CD8-positive, alpha-beta memory T cell (primary cell): ENCODE measurements around the gene DERL3. TPM values are rescaled to one million over a fixed set of nuclear protein-coding genes. Genes with fewer than 3 reads are reported as not detected.
A peak's percentile ranks its signal among the peaks of the same experiment; 100 is the strongest.

Experiments
- CTCF ChIA-PET: fragments of 350-600 bp; sonication (Branson Sonifier 250); formaldehyde crosslinking; loops from one replicate; lab custom pipeline; 2021; ENCODE audit warnings: antibody characterized with exemption; lab: Charles Lee
- POLR2A ChIA-PET: fragments of 350-600 bp; sonication (Branson Sonifier 250); formaldehyde crosslinking; loops from one replicate; lab custom pipeline; 2021; ENCODE audit warnings: antibody characterized with exemption; lab: Charles Lee
- DNase-seq, 5 donors: peaks; one replicate each; pipeline versions ENCODE4 v3.0.0 to v3.0.0-alpha.2; 2020 to 2022; ENCODE audit warnings: mixed read lengths in 1 of 5
- H3K27ac ChIP-seq: one replicate; pipeline ENCODE4 v1.7.0; 2013; ENCODE audit warnings: low read depth, mild to moderate bottlenecking, low read length, moderate library complexity
- H3K27me3 ChIP-seq: 2 replicates; pipeline ENCODE4 v1.7.0; 2013; ENCODE audit warnings: low read length, mild to moderate bottlenecking; ENCODE audit not compliant: insufficient read depth, poor library complexity, severe bottlenecking
- H3K36me3 ChIP-seq: 2 replicates; pipeline ENCODE4 v1.7.0; 2013; ENCODE audit warnings: mild to moderate bottlenecking, low read length, moderate library complexity; ENCODE audit not compliant: insufficient read depth
- H3K4me1 ChIP-seq: 2 replicates; pipeline ENCODE4 v1.7.0; 2013; ENCODE audit warnings: mild to moderate bottlenecking, low read length, moderate library complexity; ENCODE audit not compliant: insufficient read depth
- H3K4me3 ChIP-seq: 2 replicates; pipeline ENCODE4 v1.7.0; 2013; ENCODE audit warnings: mild to moderate bottlenecking, low read length
- H3K9me3 ChIP-seq: 2 replicates; pipeline ENCODE4 v1.7.0; 2013; ENCODE audit warnings: mild to moderate bottlenecking, low read length
- H3K27ac Mint-ChIP-seq, 8 donors: one replicate each; pipeline ENCODE4 v1.8.0; 2020 to 2021; ENCODE audit warnings: mixed read lengths in 8 of 8, mild to moderate bottlenecking in 6 of 8, inconsistent platforms in 3 of 8, moderate library complexity in 3 of 8
- H3K27me3 Mint-ChIP-seq, 2 donors: one replicate each; pipeline ENCODE4 v1.8.0; 2020 to 2021; ENCODE audit warnings: mixed read lengths in 2 of 2, mild to moderate bottlenecking in 1 of 2, moderate library complexity in 1 of 2
- H3K36me3 Mint-ChIP-seq, 3 donors: one replicate each; pipeline ENCODE4 v1.8.0; 2020 to 2021; ENCODE audit warnings: mixed read lengths in 3 of 3, inconsistent platforms in 1 of 3, mild to moderate bottlenecking in 1 of 3
- H3K4me1 Mint-ChIP-seq, 3 donors: one replicate each; pipeline ENCODE4 v1.8.0; 2020 to 2021; ENCODE audit warnings: mixed read lengths in 3 of 3, inconsistent platforms in 1 of 3, mild to moderate bottlenecking in 1 of 3
- H3K4me3 Mint-ChIP-seq, 7 donors: one replicate each; pipeline ENCODE4 v1.8.0; 2020 to 2021; ENCODE audit warnings: mixed read lengths in 7 of 7, mild to moderate bottlenecking in 6 of 7, moderate library complexity in 4 of 7, inconsistent platforms in 2 of 7
- H3K9me3 Mint-ChIP-seq, 5 donors: one replicate each; pipeline ENCODE4 v1.8.0; 2020 to 2022; ENCODE audit warnings: mixed read lengths in 5 of 5, mild to moderate bottlenecking in 3 of 5, moderate library complexity in 2 of 5, inconsistent platforms in 1 of 5
- polyA plus RNA-seq: library from polyadenylated mRNA; unstranded; fragments of 300-500 nt; fragmentation: Illumina TruSeq; gene quantifications from one replicate; pipeline ENCODE4 v1.2.3, GENCODE V29; 2021
- total RNA-seq, 2 experiments: library from RNA; stranded (reverse); gene quantifications; one replicate each; pipeline ENCODE4 v1.2.3, GENCODE V29; 2021

DERL3 gene
- total and polyA plus RNA-seq, 3 experiments from 2014 or later: 0.28 to 5.8 (median 5.4) TPM

DNA sequence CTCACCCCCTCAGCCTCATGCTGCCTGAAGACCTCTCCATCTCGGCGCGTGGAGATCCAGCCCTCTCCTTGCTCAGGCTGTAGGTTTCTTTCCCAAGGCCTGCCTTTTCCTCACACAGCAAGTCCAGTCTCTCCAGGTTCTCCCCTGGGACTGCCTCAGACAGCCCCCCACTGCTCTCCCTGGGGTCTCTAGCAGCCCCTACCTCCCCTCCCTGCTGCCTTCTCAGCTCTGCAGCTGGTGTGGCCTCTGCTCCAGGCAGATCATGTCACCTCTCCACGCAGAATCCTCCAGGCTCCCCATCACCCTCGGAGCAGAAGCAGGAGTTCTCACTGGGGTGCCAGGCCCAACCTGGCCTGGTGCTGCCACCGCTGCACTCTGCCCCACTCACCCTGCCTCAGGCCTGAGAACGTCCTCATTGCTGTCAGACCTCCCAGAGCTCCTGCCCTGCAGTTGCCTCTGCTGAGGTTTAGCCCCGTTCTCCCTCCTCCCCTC, 36.9 kb downstream of the DERL3 start:
- Mint-ChIP-seq H3K4me3 (no peak overlapping the region), H3K36me3 (peaks cover 0 to 76% (median 19%) of the 10 kb centered on the region in 3 donors), H3K4me1 (no peaks in the 10 kb centered on the region), H3K27me3 (no peaks in the 10 kb centered on the region), H3K27ac (peak overlapping the region in 1 of 8 donors; percentile 50), H3K9me3 (no peaks in the 10 kb centered on the region)
- Histone ChIP-seq H3K36me3 (peaks cover 51% of the 10 kb centered on the region), H3K27ac (no peak overlapping the region), H3K4me1 (no peaks in the 10 kb centered on the region), H3K4me3 (no peak overlapping the region), H3K27me3 (no peaks in the 10 kb centered on the region), H3K9me3 (no peaks in the 10 kb centered on the region)
- ChIA-PET CTCF (no interaction called here), POLR2A (no interaction called here)
- no peak for DNase-seq

- Histone ChIP-seq H3K27ac (no peak overlapping the region), H3K9me3 (no peaks in the 10 kb centered on the region), H3K4me1 (no peaks in the 10 kb centered on the region), H3K27me3 (no peaks in the 10 kb centered on the region), H3K36me3 (peaks cover 53% of the 10 kb centered on the region), H3K4me3 (no peak overlapping the region)
- POLR2A ChIA-PET: no interaction called here
- Mint-ChIP-seq H3K4me3 (no peak overlapping the region), H3K36me3 (peaks cover 0 to 77% (median 22%) of the 10 kb centered on the region in 3 donors), H3K27me3 (no peaks in the 10 kb centered on the region), H3K4me1 (no peaks in the 10 kb centered on the region), H3K9me3 (no peaks in the 10 kb centered on the region), H3K27ac (no peak overlapping the region)
- CTCF ChIA-PET: no interaction called here
- no peak for DNase-seq
Observed at GRCh38 chr22:23801238-23801821, 37.5 kb downstream of the DERL3 start.

GRCh38 chr22:23800297-23801237, 38.2 kb downstream of the DERL3 start:
- no peaks in the 10 kb centered on the region for H3K4me1 Mint-ChIP-seq
- DNase-seq: no peak
- no peak overlapping the region for H3K4me3 Mint-ChIP-seq
- no peaks in the 10 kb centered on the region for H3K27me3 Mint-ChIP-seq
- Histone ChIP-seq H3K9me3 (no peaks in the 10 kb centered on the region), H3K4me3 (no peak overlapping the region), H3K4me1 (no peaks in the 10 kb centered on the region), H3K27me3 (no peaks in the 10 kb centered on the region), H3K27ac (no peak overlapping the region), H3K36me3 (peaks cover 49% of the 10 kb centered on the region)
- ChIA-PET CTCF (no interaction called here), POLR2A (no interaction called here)
- peak overlapping the region in 2 of 8 donors; percentile 73 to 84 for H3K27ac Mint-ChIP-seq
- no peaks in the 10 kb centered on the region for H3K9me3 Mint-ChIP-seq
- H3K36me3 Mint-ChIP-seq: peaks cover 0 to 76% (median 24%) of the 10 kb centered on the region in 3 donors

DNA sequence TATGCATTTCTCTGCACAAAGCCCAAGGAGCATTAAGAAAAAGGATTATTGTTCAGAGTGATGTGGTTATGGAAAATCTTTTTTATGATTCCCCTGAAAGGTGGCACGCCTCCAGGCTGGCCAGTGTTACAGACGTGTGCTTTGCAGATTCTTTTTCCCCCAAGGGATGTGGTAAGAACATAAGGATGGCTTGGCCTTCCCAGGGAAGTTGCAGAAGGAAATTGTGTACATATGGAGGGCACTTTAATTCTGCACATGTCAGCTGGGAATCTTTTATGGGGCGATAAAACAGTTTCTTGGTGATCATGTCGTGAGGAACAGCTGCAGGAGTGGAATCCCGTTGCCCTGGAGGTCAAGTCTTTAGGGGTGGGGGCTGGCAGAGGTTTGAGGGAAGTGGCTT, 42.3 kb downstream of the DERL3 start:
- H3K9me3 Mint-ChIP-seq: no peaks in the 10 kb centered on the region
- no peaks in the 10 kb centered on the region for H3K27me3 Mint-ChIP-seq
- Histone ChIP-seq H3K27ac (no peak overlapping the region), H3K4me3 (no peak overlapping the region), H3K36me3 (peaks cover 54% of the 10 kb centered on the region), H3K4me1 (no peaks in the 10 kb centered on the region), H3K27me3 (no peaks in the 10 kb centered on the region), H3K9me3 (no peaks in the 10 kb centered on the region)
- H3K27ac Mint-ChIP-seq: peak overlapping the region in 1 of 8 donors; percentile 23
- CTCF ChIA-PET: no interaction called here
- DNase-seq: no peak
- H3K36me3 Mint-ChIP-seq: peaks cover 0 to 69% (median 24%) of the 10 kb centered on the region in 3 donors
- peaks cover 12 to 16% (median 12%) of the 10 kb centered on the region in 3 donors for H3K4me1 Mint-ChIP-seq
- POLR2A ChIA-PET: no interaction called here
- no peak overlapping the region for H3K4me3 Mint-ChIP-seq

DNA sequence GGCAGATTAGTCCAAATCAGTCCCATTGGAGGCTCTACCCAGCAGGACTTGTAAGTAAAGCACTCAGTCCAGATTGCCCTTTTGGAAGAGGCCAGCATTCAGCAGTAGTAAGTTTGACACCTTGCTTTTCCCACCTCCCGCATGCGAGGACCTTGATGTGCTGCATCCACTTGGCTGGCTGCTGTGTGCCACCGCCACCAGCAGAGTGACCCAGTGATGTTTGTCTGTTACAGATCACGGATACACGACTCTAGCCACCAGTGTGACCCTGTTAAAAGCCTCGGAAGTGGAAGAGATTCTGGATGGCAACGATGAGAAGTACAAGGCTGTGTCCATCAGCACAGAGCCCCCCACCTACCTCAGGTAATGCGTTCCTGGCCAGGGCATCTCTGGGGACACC, 45.5 kb downstream of the DERL3 start:
- DNase-seq: no peak
- Histone ChIP-seq H3K4me3 (no peak overlapping the region), H3K9me3 (no peaks in the 10 kb centered on the region), H3K27ac (no peak overlapping the region), H3K4me1 (peaks cover 14% of the 10 kb centered on the region), H3K27me3 (no peaks in the 10 kb centered on the region), H3K36me3 (peaks cover 41% of the 10 kb centered on the region)
- Mint-ChIP-seq H3K4me3 (no peak overlapping the region), H3K4me1 (peaks cover 22 to 35% (median 23%) of the 10 kb centered on the region in 3 donors), H3K27ac (no peak overlapping the region), H3K27me3 (no peaks in the 10 kb centered on the region), H3K36me3 (peaks cover 0 to 60% (median 16%) of the 10 kb centered on the region in 3 donors), H3K9me3 (no peaks in the 10 kb centered on the region)
- CTCF ChIA-PET: no interaction called here
- POLR2A ChIA-PET: no interaction called here

DNA sequence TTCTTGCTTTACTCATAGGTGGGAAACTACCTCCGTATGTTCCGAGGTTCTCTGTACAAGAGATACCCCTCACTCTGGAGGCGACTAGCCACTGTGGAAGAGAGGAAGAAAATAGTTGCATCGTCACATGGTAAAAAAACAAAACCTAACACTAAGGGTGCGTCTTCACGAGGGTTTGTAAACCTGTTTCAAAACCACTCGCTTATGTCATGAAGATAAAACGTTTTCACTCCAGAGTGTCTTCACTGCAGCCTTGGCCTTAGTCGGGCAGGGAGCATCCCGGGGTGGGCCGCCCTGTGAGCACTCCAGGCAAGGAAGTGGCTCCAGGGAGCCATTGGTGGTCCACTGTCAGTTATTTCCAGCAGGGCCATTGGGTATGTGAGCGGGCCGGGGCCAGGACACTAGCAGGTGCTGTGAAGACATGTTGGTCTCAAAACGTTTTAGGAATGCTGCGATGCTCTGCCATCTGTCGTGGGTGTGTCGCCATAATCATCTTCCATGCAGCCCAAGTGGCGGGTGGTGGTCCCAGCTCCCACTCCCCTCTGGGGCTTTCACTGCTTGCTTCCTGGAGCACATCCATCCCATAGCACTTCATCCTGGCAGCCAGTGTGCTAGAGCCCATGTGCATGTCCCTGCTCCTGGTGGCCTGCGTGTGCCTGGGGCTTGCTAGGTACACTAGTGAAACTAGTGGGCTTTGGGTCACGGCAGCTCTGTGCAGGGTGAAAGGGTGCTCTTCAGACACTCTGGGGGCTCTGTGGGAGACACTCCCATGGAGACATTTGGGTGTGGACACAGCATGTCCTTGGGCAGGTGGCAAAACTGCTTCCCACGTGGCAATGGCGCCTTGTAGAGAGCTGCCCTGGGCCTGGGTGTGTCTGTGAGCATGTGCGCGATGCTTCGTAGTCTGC, 46.8 kb downstream of the DERL3 start:
- peaks cover 30 to 46% (median 34%) of the 10 kb centered on the region in 3 donors for H3K4me1 Mint-ChIP-seq
- H3K9me3 Mint-ChIP-seq: no peaks in the 10 kb centered on the region
- Histone ChIP-seq H3K4me1 (peaks cover 23% of the 10 kb centered on the region), H3K36me3 (peaks cover 35% of the 10 kb centered on the region), H3K27me3 (no peaks in the 10 kb centered on the region), H3K9me3 (no peaks in the 10 kb centered on the region), H3K4me3 (no peak overlapping the region), H3K27ac (no peak overlapping the region)
- DNase-seq: no peak
- H3K27ac Mint-ChIP-seq: peak overlapping the region in 1 of 8 donors; percentile 36
- H3K36me3 Mint-ChIP-seq: peaks cover 0 to 56% (median 14%) of the 10 kb centered on the region in 3 donors
- POLR2A ChIA-PET: no interaction called here
- H3K4me3 Mint-ChIP-seq: peak overlapping the region in 1 of 7 donors; percentile 30
- H3K27me3 Mint-ChIP-seq: no peaks in the 10 kb centered on the region
- CTCF ChIA-PET: no interaction called here

DNA sequence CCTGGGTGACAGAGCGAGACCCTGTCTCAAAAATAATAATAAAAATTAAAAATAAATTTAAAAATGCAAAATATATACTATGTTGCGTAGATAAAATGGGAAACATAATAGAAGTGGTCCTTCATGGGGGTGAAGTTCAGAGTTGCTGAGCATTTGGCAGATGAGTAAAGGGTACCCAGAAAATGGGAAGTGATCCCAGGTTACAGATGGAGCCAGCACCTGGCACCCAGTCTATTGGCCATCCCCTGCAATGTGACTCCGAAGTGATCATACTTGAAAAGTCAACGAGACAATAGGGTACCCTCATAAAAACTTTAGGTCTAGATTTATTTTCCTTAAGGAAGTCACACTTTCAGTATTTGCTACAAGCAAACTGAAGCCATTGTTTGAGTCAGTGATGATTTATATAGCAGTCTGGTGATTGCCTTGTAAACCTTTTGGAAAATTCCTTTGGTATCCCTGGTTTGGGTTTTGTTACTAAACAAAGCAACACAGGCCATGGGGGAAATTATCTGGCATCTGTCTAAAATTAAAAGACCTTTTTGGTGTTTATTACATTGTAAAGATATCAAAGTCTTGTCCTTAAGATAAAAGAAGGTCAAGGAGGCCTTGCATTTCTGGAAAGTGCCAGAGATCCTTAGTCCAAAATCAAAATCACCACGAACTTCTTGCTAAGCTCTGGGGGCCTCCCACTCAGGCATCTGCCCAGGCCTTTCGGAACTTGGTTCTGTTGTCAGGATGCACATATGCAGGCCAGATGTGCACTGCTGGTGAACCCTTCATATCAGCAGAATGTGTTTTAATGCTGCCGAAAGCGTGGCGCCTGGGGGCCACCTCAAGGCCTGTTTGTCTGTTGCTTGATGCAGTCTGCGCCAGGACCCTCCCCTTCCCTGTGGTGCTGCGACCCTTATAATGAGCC, 47.7 kb downstream of the DERL3 start:
- Histone ChIP-seq H3K36me3 (peaks cover 29% of the 10 kb centered on the region), H3K27me3 (no peaks in the 10 kb centered on the region), H3K27ac (no peak overlapping the region), H3K4me3 (no peak overlapping the region), H3K9me3 (no peaks in the 10 kb centered on the region), H3K4me1 (peaks cover 29% of the 10 kb centered on the region)
- H3K36me3 Mint-ChIP-seq: peaks cover 0 to 49% (median 9%) of the 10 kb centered on the region in 3 donors
- peaks cover 37 to 53% (median 40%) of the 10 kb centered on the region in 3 donors for H3K4me1 Mint-ChIP-seq
- H3K9me3 Mint-ChIP-seq: no peaks in the 10 kb centered on the region
- no peaks in the 10 kb centered on the region for H3K27me3 Mint-ChIP-seq
- ChIA-PET CTCF (no interaction called here), POLR2A (no interaction called here)
- no peak overlapping the region for H3K27ac Mint-ChIP-seq
- H3K4me3 Mint-ChIP-seq: no peak overlapping the region
- no peak for DNase-seq
